GM23248 (cell line): ENCODE measurements around the gene TSHZ2. TPM values are rescaled to one million over a fixed set of nuclear protein-coding genes. Genes with fewer than 3 reads are reported as not detected.

Source experiments
- DNase-seq: peaks from one replicate; pipeline ENCODE4 v3.0.0-alpha.2; 2015
- H2AFZ ChIP-seq: fragments of 200-600 bp; sonication (generic); 2 replicates; pipeline ENCODE4 v1.6.1; 2016; ENCODE audit warnings: antibody characterized with exemption
- H3F3A ChIP-seq: fragments of 200-600 bp; sonication (generic); 2 replicates; pipeline ENCODE4 v1.6.1; 2016; ENCODE audit warnings: mild to moderate bottlenecking, antibody characterized with exemption, mixed run types; ENCODE audit not compliant: insufficient read depth
- H3K27ac ChIP-seq: fragments of 200-600 bp; sonication (generic); 2 replicates; pipeline ENCODE4 v1.5.1; 2016; ENCODE audit warnings: mild to moderate bottlenecking
- H3K27me3 ChIP-seq: fragments of 200-600 bp; sonication (generic); replicated peaks from 2 replicates; pipeline ENCODE4 v1.6.1; 2016; ENCODE audit warnings: mild to moderate bottlenecking; ENCODE audit not compliant: insufficient read depth
- H3K36me3 ChIP-seq: fragments of 200-600 bp; sonication (generic); 2 replicates; pipeline ENCODE4 v1.6.1; 2016; ENCODE audit warnings: low read depth, mild to moderate bottlenecking
- H3K4me1 ChIP-seq: fragments of 200-600 bp; sonication (generic); 2 replicates; pipeline ENCODE4 v1.6.1; 2016; ENCODE audit warnings: mild to moderate bottlenecking; ENCODE audit not compliant: insufficient read depth
- H3K4me2 ChIP-seq: fragments of 200-600 bp; sonication (generic); one replicate; pipeline ENCODE4 v1.6.1; 2016; ENCODE audit warnings: mild to moderate bottlenecking; ENCODE audit not compliant: unreplicated experiment
- H3K4me3 ChIP-seq: fragments of 200-600 bp; sonication (generic); 2 replicates; pipeline ENCODE4 v1.5.1; 2016; ENCODE audit warnings: mild to moderate bottlenecking
- H3K79me2 ChIP-seq: fragments of 200-600 bp; sonication (generic); 2 replicates; pipeline ENCODE4 v1.6.1; 2016; ENCODE audit warnings: mild to moderate bottlenecking; ENCODE audit not compliant: insufficient read depth
- H3K9ac ChIP-seq: fragments of 200-600 bp; sonication (generic); 2 replicates; pipeline ENCODE4 v1.6.1; 2016; ENCODE audit warnings: mild to moderate bottlenecking
- H3K9me2 ChIP-seq: fragments of 200-600 bp; sonication (generic); 2 replicates; pipeline ENCODE4 v1.6.1; 2016; ENCODE audit warnings: mixed run types, mild to moderate bottlenecking, moderate library complexity; ENCODE audit not compliant: insufficient read depth
- H3K9me3 ChIP-seq: fragments of 200-600 bp; sonication (generic); one replicate; pipeline ENCODE4 v1.6.1; 2017; ENCODE audit warnings: low read depth
- H4K20me1 ChIP-seq: fragments of 200-600 bp; sonication (generic); 2 replicates; pipeline ENCODE4 v1.6.0; 2016; ENCODE audit not compliant: insufficient read depth
- EZH2 ChIP-seq: fragments of 200-600 bp; sonication (generic); IDR thresholded peaks from 2 replicates; pipeline ENCODE4 v1.6.1; 2018; ENCODE audit warnings: antibody characterized with exemption, mild to moderate bottlenecking; ENCODE audit not compliant: insufficient read depth, poor library complexity, severe bottlenecking
- EZH2phosphoT487 ChIP-seq: fragments of 200-600 bp; sonication (generic); IDR thresholded peaks from 2 replicates; pipeline ENCODE4 v1.6.1; 2018; ENCODE audit warnings: antibody characterized with exemption, moderate library complexity, mild to moderate bottlenecking, low read depth; ENCODE audit not compliant: insufficient read depth
- WGBS, 2 experiments: methylation state at CpG; one replicate each; pipeline ENCODE4 v1.1.6; 2015 to 2017; ENCODE audit warnings: low lambda C conversion rate in 2 of 2, low coverage in 1 of 2; ENCODE audit errors: missing lambda C conversion rate in 2 of 2; 5-methylcytosine and 5-hydroxymethylcytosine counted together
- in situ Hi-C: fragments of 300-500 bp; cut with MboI; formaldehyde crosslinking; loops from 2 replicates; pipeline ENCODE4 v1.15.0; 2020
- polyA plus RNA-seq: library from polyadenylated mRNA; unstranded; fragments of >200 nt; fragmentation: Nextera tagmentation; extraction: Ambion mirVana; gene quantifications from 2 replicates; pipeline ENCODE4 v1.2.1, GENCODE V29; 2016
- total RNA-seq: library from RNA; depleted of rRNA; stranded (reverse); fragments of >200 nt; shearing (Covaris generic); gene quantifications from 2 replicates; pipeline ENCODE4 v1.2.3, GENCODE V29; 2014

Gene TSHZ2
- total and polyA plus RNA-seq, 2 experiments from 2014 or later, result 4.5 to 13.4 TPM

DNA sequence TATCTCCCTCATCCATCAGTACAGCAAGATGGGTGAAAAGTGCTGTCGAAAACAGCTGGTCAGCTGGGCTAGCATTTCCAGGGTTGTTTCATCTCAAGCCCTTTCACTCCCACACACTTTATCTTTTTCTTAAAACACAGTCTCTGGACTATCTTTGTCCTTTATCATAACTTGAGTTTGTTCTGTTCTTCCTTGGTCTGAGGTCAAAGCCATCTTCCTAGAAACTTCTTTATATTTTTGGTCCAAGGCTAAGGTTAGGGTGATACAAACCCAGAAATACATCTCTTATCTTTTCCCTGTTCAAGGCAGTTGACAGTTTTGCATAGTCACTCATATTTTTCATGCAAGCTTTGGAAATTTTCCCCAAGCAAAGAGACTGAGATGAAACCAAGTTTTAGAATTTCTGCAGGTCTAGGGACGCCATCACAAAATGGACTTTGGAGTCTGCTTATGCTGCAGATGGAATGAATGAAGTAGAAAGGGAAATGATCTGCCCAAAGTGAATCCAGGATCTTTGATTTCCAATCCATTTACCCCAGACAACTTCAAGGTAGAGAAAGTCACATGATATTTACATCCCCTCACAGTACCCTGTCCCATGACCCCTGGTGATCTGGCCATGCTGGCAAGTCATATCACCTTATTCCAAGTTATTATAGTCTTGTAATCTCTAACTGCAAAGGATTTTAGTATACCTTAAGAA lies 324.4 kb downstream of the TSHZ2 start:
- TF ChIP-seq EZH2phosphoT487 (no peak), EZH2 (no peak)
- H3F3A ChIP-seq, result no peaks in the 10 kb centered on the region
- no peak overlapping the region for H2AFZ ChIP-seq
- no peaks in the 10 kb centered on the region for H3K9me2 ChIP-seq
- in situ Hi-C loops, result no loop called here
- H3K4me1 ChIP-seq, result peaks cover 11% of the 10 kb centered on the region; the same call in 1 of the 2 replicates
- WGBS, 2 experiments, result 85 to 89% methylated on average over 2 of the region's 2 CpGs
- H3K4me2 ChIP-seq, result no peak overlapping the region
- H3K9ac ChIP-seq, result no peak overlapping the region
- no peaks in the 10 kb centered on the region for H3K36me3 ChIP-seq
- no peaks in the 10 kb centered on the region for H4K20me1 ChIP-seq
- H3K9me3 ChIP-seq, result no peaks in the 10 kb centered on the region
- H3K79me2 ChIP-seq, result no peaks in the 10 kb centered on the region
- no peaks in the 10 kb centered on the region for H3K27me3 ChIP-seq
- no peak for DNase-seq
- H3K27ac ChIP-seq, result no peak overlapping the region
- H3K4me3 ChIP-seq, result no peak overlapping the region

- WGBS, 2 experiments, result 85 to 89% methylated on average over 7 of the region's 7 CpGs
- DNase-seq, result no peak
- Histone ChIP-seq H3K9me2 (no peaks in the 10 kb centered on the region), H3K4me1 (peaks cover 11% of the 10 kb centered on the region; the same call in 1 of the 2 replicates), H3F3A (no peaks in the 10 kb centered on the region), H4K20me1 (no peaks in the 10 kb centered on the region), H3K79me2 (no peaks in the 10 kb centered on the region), H3K36me3 (no peaks in the 10 kb centered on the region), H3K9ac (no peak overlapping the region), H3K4me2 (no peak overlapping the region), H3K9me3 (no peaks in the 10 kb centered on the region), H3K27me3 (no peaks in the 10 kb centered on the region), H3K4me3 (no peak overlapping the region), H2AFZ (no peak overlapping the region), H3K27ac (no peak overlapping the region)
- in situ Hi-C loops, result no loop called here
- TF ChIP-seq EZH2phosphoT487, result no peak
- no peak for TF ChIP-seq EZH2
Measured at GRCh38 chr20:53297154-53297529, 325.0 kb downstream of the TSHZ2 start.

GRCh38 chr20:53298260-53298659 lies 326.1 kb downstream of the TSHZ2 start:
- no peaks in the 10 kb centered on the region for H3K79me2 ChIP-seq
- in situ Hi-C loops, result no loop called here
- H3K9me3 ChIP-seq, result no peaks in the 10 kb centered on the region
- H3K4me3 ChIP-seq, result no peak overlapping the region
- H4K20me1 ChIP-seq, result no peaks in the 10 kb centered on the region
- WGBS, 2 experiments, result 82 to 89% methylated on average over 6 of the region's 6 CpGs
- no peaks in the 10 kb centered on the region for H3F3A ChIP-seq
- peaks cover 11% of the 10 kb centered on the region; the same call in 1 of the 2 replicates for H3K4me1 ChIP-seq
- H3K4me2 ChIP-seq, result no peak overlapping the region
- no peaks in the 10 kb centered on the region for H3K27me3 ChIP-seq
- H3K27ac ChIP-seq, result no peak overlapping the region
- H2AFZ ChIP-seq, result no peak overlapping the region
- TF ChIP-seq EZH2, result no peak
- no peak overlapping the region for H3K9ac ChIP-seq
- no peak for DNase-seq
- H3K9me2 ChIP-seq, result no peaks in the 10 kb centered on the region
- no peaks in the 10 kb centered on the region for H3K36me3 ChIP-seq

DNA sequence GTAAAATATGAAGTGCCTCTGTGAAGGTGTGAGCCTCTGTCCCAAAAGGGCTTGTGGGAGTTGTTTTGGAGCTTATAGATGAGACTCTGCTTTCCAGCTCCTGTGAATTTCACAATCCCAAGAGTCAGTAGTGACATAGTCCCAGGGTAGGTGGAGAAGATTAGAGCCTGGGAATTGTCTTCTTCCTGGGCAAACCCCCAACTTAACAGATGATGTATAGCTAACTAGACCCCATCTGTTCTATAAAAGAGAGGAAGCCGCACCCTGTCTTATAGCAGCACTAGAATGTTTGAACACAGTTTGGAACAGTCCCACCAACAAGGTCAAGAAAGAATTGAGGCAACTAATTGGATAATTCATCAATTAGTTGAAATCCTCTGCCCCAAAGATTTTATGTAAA lies 326.8 kb downstream of the TSHZ2 start:
- no peaks in the 10 kb centered on the region for H4K20me1 ChIP-seq
- H3K79me2 ChIP-seq, result no peaks in the 10 kb centered on the region
- no peak overlapping the region for H3K4me3 ChIP-seq
- no peaks in the 10 kb centered on the region for H3K27me3 ChIP-seq
- no peaks in the 10 kb centered on the region for H3K36me3 ChIP-seq
- 96 to 100% methylated on average over 1 of the region's 1 CpG for WGBS, 2 experiments
- no peak overlapping the region for H2AFZ ChIP-seq
- no peaks in the 10 kb centered on the region for H3K9me2 ChIP-seq
- no peak for TF ChIP-seq EZH2phosphoT487
- TF ChIP-seq EZH2, result no peak
- no peaks in the 10 kb centered on the region for H3F3A ChIP-seq
- no peak overlapping the region for H3K9ac ChIP-seq
- DNase-seq, result peak; percentile 10
- H3K4me2 ChIP-seq, result no peak overlapping the region
- H3K27ac ChIP-seq, result no peak overlapping the region
- H3K9me3 ChIP-seq, result no peaks in the 10 kb centered on the region
- peaks cover 11% of the 10 kb centered on the region; the same call in 1 of the 2 replicates for H3K4me1 ChIP-seq
- in situ Hi-C loops, result no loop called here
